Ishikawa (cell line): ENCODE results near the gene PAM16.

Source experiments
- CEBPB ChIP-seq: IDR thresholded peaks from 2 replicates; pipeline ENCODE4 v1.6.1; 2012
- CREB1 ChIP-seq: IDR thresholded peaks from 2 replicates; pipeline ENCODE4 v1.6.1; 2012; ENCODE audit warnings: low read depth
- EP300 ChIP-seq: IDR thresholded peaks from 2 replicates; pipeline ENCODE4 v1.6.1; 2012; ENCODE audit warnings: borderline replicate concordance
- FOXM1 ChIP-seq: IDR thresholded peaks from 2 replicates; pipeline ENCODE4 v1.6.1; 2012; ENCODE audit warnings: low read depth, borderline replicate concordance
- MAX ChIP-seq: IDR thresholded peaks from 2 replicates; pipeline ENCODE4 v1.6.1; 2012
- NFIC ChIP-seq: IDR thresholded peaks from 2 replicates; pipeline ENCODE4 v1.6.1; 2012
- RAD21 ChIP-seq: IDR thresholded peaks from 2 replicates; pipeline ENCODE4 v1.6.1; 2012; ENCODE audit warnings: low read depth
- TAF1 ChIP-seq: IDR thresholded peaks from 2 replicates; pipeline ENCODE4 v1.6.1; 2012; ENCODE audit warnings: low read depth, mild to moderate bottlenecking
- TCF12 ChIP-seq: IDR thresholded peaks from 2 replicates; pipeline ENCODE4 v1.6.1; 2012; ENCODE audit warnings: low read depth
- YY1 ChIP-seq: IDR thresholded peaks from 2 replicates; pipeline ENCODE4 v1.6.1; 2012; ENCODE audit warnings: low read depth
- ZBTB7A ChIP-seq: IDR thresholded peaks from 2 replicates; pipeline ENCODE4 v1.6.1; 2012; ENCODE audit warnings: low read depth
- TF ChIP-seq, protein P1 (sequence below): IDR thresholded peaks from 2 replicates; pipeline ENCODE4 v1.6.1; 2012; ENCODE audit warnings: low read depth, mild to moderate bottlenecking
- TF ChIP-seq, protein P2 (sequence below): IDR thresholded peaks from 2 replicates; pipeline ENCODE4 v1.6.1; 2012

- no peak for TF ChIP-seq EP300
- TF ChIP-seq, protein P1, sequence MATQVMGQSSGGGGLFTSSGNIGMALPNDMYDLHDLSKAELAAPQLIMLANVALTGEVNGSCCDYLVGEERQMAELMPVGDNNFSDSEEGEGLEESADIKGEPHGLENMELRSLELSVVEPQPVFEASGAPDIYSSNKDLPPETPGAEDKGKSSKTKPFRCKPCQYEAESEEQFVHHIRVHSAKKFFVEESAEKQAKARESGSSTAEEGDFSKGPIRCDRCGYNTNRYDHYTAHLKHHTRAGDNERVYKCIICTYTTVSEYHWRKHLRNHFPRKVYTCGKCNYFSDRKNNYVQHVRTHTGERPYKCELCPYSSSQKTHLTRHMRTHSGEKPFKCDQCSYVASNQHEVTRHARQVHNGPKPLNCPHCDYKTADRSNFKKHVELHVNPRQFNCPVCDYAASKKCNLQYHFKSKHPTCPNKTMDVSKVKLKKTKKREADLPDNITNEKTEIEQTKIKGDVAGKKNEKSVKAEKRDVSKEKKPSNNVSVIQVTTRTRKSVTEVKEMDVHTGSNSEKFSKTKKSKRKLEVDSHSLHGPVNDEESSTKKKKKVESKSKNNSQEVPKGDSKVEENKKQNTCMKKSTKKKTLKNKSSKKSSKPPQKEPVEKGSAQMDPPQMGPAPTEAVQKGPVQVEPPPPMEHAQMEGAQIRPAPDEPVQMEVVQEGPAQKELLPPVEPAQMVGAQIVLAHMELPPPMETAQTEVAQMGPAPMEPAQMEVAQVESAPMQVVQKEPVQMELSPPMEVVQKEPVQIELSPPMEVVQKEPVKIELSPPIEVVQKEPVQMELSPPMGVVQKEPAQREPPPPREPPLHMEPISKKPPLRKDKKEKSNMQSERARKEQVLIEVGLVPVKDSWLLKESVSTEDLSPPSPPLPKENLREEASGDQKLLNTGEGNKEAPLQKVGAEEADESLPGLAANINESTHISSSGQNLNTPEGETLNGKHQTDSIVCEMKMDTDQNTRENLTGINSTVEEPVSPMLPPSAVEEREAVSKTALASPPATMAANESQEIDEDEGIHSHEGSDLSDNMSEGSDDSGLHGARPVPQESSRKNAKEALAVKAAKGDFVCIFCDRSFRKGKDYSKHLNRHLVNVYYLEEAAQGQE, result no peak
- TF ChIP-seq MAX, result no peak
- no peak for TF ChIP-seq TCF12
- TF ChIP-seq RAD21, result no peak
- no peak for TF ChIP-seq NFIC
- no peak for TF ChIP-seq YY1
- TF ChIP-seq, protein P2, sequence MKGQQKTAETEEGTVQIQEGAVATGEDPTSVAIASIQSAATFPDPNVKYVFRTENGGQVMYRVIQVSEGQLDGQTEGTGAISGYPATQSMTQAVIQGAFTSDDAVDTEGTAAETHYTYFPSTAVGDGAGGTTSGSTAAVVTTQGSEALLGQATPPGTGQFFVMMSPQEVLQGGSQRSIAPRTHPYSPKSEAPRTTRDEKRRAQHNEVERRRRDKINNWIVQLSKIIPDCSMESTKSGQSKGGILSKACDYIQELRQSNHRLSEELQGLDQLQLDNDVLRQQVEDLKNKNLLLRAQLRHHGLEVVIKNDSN, result no peak
- TF ChIP-seq CEBPB, result no peak
- TF ChIP-seq CREB1, result no peak
- no peak for TF ChIP-seq ZBTB7A
- no peak for TF ChIP-seq FOXM1
- TF ChIP-seq TAF1, result no peak
These were observed 26.4 kb downstream of the PAM16 start for GRCh38 chr16:4324492-4325252.
